ENCODE measurements around the gene ABCG8.

Gene ABCG8

GRCh38 chr2:43798300-43798699 is 40.5 kb upstream of the ABCG8 start:
- ChIA-PET POLR2A (interaction anchor here (0.6 kb wide), 1 partner anchor 93 kb away, joined by 4 read pairs; no protein-coding TSS in a partner anchor), CTCF (interaction anchor here (1.0 kb wide), 2 partner anchors 9 to 11 kb away, joined by 3 to 5 read pairs; no protein-coding TSS in a partner anchor)
- TF ChIP-seq CTCF (IDR thresholded peaks at IDR 0.05; ENCODE audit: insufficient read depth, low read length, missing control alignments): no peak

GRCh38 chr2:43800894-43801293 is 37.9 kb upstream of the ABCG8 start:
- DNase-seq (ENCODE audit: low read depth, low spot score): no peak
- ChIA-PET POLR2A (no interaction called here), CTCF (interaction anchor here (1.1 kb wide), 1 partner anchor 9 kb away, joined by 3 read pairs; no protein-coding TSS in a partner anchor)
- TF ChIP-seq CTCF (IDR thresholded peaks at IDR 0.05; ENCODE audit: insufficient read depth, low read length, missing control alignments): no peak
- no peak overlapping the region for H3K4me3 ChIP-seq (ENCODE audit: low read depth, low read length)

More at GRCh38 chr2:43798300-43798699, 40.5 kb upstream of the ABCG8 start:
- H3K4me3 ChIP-seq (ENCODE audit: low read depth, low read length): no peak overlapping the region
- no peak for DNase-seq (ENCODE audit: low read depth, low spot score)

GRCh38 chr2:43802135-43802534 is 36.6 kb upstream of the ABCG8 start:
- CTCF ChIA-PET: interaction anchor here (1.1 kb wide), 1 partner anchor 8 kb away, joined by 3 read pairs; no protein-coding TSS in a partner anchor
- DNase-seq (ENCODE audit: low read depth, low spot score): no peak
- no peak overlapping the region for H3K4me3 ChIP-seq (ENCODE audit: low read depth, low read length)
- no peak for TF ChIP-seq CTCF (IDR thresholded peaks at IDR 0.05; ENCODE audit: insufficient read depth, low read length, missing control alignments)
- POLR2A ChIA-PET: no interaction called here

GRCh38 chr2:43803113-43803512 is 35.7 kb upstream of the ABCG8 start:
- DNase-seq (ENCODE audit: low read depth, low spot score): no peak
- POLR2A ChIA-PET: no interaction called here
- no peak overlapping the region for H3K4me3 ChIP-seq (ENCODE audit: low read depth, low read length)
- TF ChIP-seq CTCF (IDR thresholded peaks at IDR 0.05; ENCODE audit: insufficient read depth, low read length, missing control alignments): no peak
- CTCF ChIA-PET: no interaction called here

GRCh38 chr2:43806719-43807031 is 32.1 kb upstream of the ABCG8 start:
- POLR2A ChIA-PET: no interaction called here
- CTCF ChIA-PET: no interaction called here
- no peak for TF ChIP-seq CTCF (IDR thresholded peaks at IDR 0.05; ENCODE audit: insufficient read depth, low read length, missing control alignments)
- no peak overlapping the region for H3K4me3 ChIP-seq (ENCODE audit: low read depth, low read length)
- no peak for DNase-seq (ENCODE audit: low read depth, low spot score)

DNA sequence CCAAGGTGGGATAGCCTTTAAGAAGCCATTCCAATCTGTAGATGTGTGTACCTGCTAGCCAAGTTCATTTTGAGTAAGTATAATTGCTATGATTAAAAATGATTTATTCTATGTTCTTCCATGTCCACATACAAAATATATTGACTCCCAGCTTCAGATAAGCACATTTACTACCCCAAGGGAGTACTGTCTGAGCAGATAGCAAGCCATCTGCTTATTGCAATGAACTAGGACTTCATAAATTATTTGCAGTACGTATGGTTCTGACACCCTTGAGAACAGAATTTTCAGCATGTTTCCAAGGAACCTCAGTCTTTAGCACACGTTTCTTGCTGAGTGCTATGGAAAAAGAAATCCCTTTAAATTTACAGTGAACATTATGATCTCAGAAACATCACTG is 28.3 kb upstream of the ABCG8 start:
- ChIA-PET POLR2A (no interaction called here), CTCF (interaction anchor here (0.6 kb wide), 1 partner anchor 9 kb away, joined by 3 read pairs; no protein-coding TSS in a partner anchor)
- TF ChIP-seq CTCF (IDR thresholded peaks at IDR 0.05; ENCODE audit: insufficient read depth, low read length, missing control alignments): no peak
- no peak overlapping the region for H3K4me3 ChIP-seq (ENCODE audit: low read depth, low read length)
- DNase-seq (ENCODE audit: low read depth, low spot score): no peak

Data from AG04449 (cell line).